ENCODE data around the gene KYNU. TPM values are rescaled to one million over a fixed set of nuclear protein-coding genes. Genes with fewer than 3 reads are reported as not detected.
"Not testable (repeated sequence)": the region's sequence is repeated elsewhere in the genome, so short reads cannot be mapped to it uniquely, and the experiment has no call there.

The KYNU gene
- polyA plus RNA-seq, 12 donors, result 0.41 to 1.7 (median 0.77) TPM; not detected in 2

- no peak for DNase-seq
Measured at GRCh38 chr2:143087033-143087432, 209.6 kb downstream of the KYNU start.

- DNase-seq, result no peak
Measured at GRCh38 chr2:143088388-143088787, 210.9 kb downstream of the KYNU start.

GRCh38 chr2:143089520-143089919, 212.1 kb downstream of the KYNU start:
- DNase-seq, result not testable (repeated sequence)
